B cell (primary cell): ENCODE measurements around the gene CTCF. TPM values are rescaled to one million over a fixed set of nuclear protein-coding genes. Genes with fewer than 3 reads are reported as not detected.

Experiments used
- ATAC-seq: fragments of 200-7000 bp; cut with Tn5 transposase; one replicate; pipeline ENCODE4 v1.10.0; 2021; ENCODE audit warnings: low read depth, mild to moderate bottlenecking, moderate number of reproducible peaks, moderate library complexity
- CTCF ChIA-PET: fragments of 350-600 bp; sonication (Branson Sonifier 250); formaldehyde crosslinking; loops from one replicate; lab custom pipeline; 2021; ENCODE audit warnings: antibody characterized with exemption, inconsistent platforms; lab: Charles Lee
- POLR2A ChIA-PET: fragments of 350-600 bp; sonication (Branson Sonifier 250); formaldehyde crosslinking; loops from one replicate; lab custom pipeline; 2021; ENCODE audit warnings: antibody characterized with exemption; lab: Charles Lee
- DNase-seq: peaks from one replicate; pipeline ENCODE4 v3.0.0; 2013
- H2AFZ ChIP-seq: 2 replicates; pipeline ENCODE4 v1.6.1; 2012; ENCODE audit warnings: mild to moderate bottlenecking, low read depth, low read length; ENCODE audit not compliant: insufficient read depth, poor library complexity, severe bottlenecking
- H3K27ac ChIP-seq, 2 donors: 1 replicate in 1 of 2; 2 replicates in 1 of 2; pipeline ENCODE4 v1.5.1; 2012 to 2013; ENCODE audit warnings: low read length in 2 of 2, mild to moderate bottlenecking in 2 of 2, moderate library complexity in 1 of 2
- H3K27me3 ChIP-seq, 4 experiments: fragments of 200-600 bp in 1 of 4; sonication (generic) in 1 of 4; replicated peaks in 1 of 4; 1 replicate in 2 of 4; 2 replicates in 2 of 4; pipeline versions ENCODE4 v1.6.1 to v1.7.0; 2013 to 2016; ENCODE audit warnings: low read length in 3 of 4, mild to moderate bottlenecking in 2 of 4, mixed read lengths in 1 of 4, moderate library complexity in 1 of 4; ENCODE audit not compliant: insufficient read depth in 4 of 4, control insufficient read depth in 3 of 4; ENCODE audit errors: control extremely low read depth in 1 of 4
- H3K36me3 ChIP-seq, 2 experiments: replicated peaks in 1 of 2; 1 replicate in 1 of 2; 2 replicates in 1 of 2; pipeline versions ENCODE4 v1.6.1 to v1.7.1; 2013; ENCODE audit warnings: low read length in 1 of 2; ENCODE audit not compliant: insufficient read depth in 2 of 2, control insufficient read depth in 1 of 2; ENCODE audit errors: control extremely low read depth in 1 of 2, extremely low read depth in 1 of 2
- H3K4me1 ChIP-seq, 2 donors: fragments of 200-600 bp in 1 of 2; sonication (generic) in 1 of 2; 1 replicate in 1 of 2; 2 replicates in 1 of 2; pipeline versions ENCODE4 v1.5.1 to v1.6.1; 2013 to 2017; ENCODE audit warnings: low read length in 2 of 2; ENCODE audit not compliant: control insufficient read depth in 2 of 2, insufficient read depth in 2 of 2
- H3K4me2 ChIP-seq: replicated peaks from 2 replicates; pipeline ENCODE3; 2012; ENCODE audit warnings: mild to moderate bottlenecking, low read depth, low read length; ENCODE audit not compliant: poor library complexity, severe bottlenecking
- H3K4me3 ChIP-seq, 5 experiments: fragments of 200-600 bp in 1 of 5; sonication (generic) in 1 of 5; 1 replicate in 3 of 5; 2 replicates in 2 of 5; pipeline versions ENCODE4 v1.5.1 to v1.7.0; 2011 to 2016; ENCODE audit warnings: low read length in 4 of 5, mild to moderate bottlenecking in 4 of 5, low read depth in 2 of 5, control low read depth in 1 of 5, moderate library complexity in 1 of 5; ENCODE audit not compliant: insufficient read depth in 1 of 5; ENCODE audit errors: control extremely low read depth in 1 of 5, extremely low read depth in 1 of 5
- H3K79me2 ChIP-seq: fragments of 200-600 bp; sonication (generic); one replicate; pipeline ENCODE4 v1.6.0; 2016; ENCODE audit warnings: low read length; ENCODE audit not compliant: control insufficient read depth, insufficient read depth
- H3K9ac ChIP-seq: fragments of 200-600 bp; sonication (generic); 2 replicates; pipeline ENCODE4 v1.6.1; 2017; ENCODE audit warnings: mild to moderate bottlenecking, low read length, moderate library complexity
- H3K9me3 ChIP-seq, 3 donors: one replicate each; pipeline versions ENCODE4 v1.6.1 to v1.7.1; 2013; ENCODE audit warnings: low read length in 2 of 3; ENCODE audit not compliant: control insufficient read depth in 2 of 3, insufficient read depth in 1 of 3; ENCODE audit errors: control extremely low read depth in 1 of 3
- H4K20me1 ChIP-seq: 2 replicates; pipeline ENCODE4 v1.6.0; 2012; ENCODE audit warnings: mild to moderate bottlenecking, low read length; ENCODE audit not compliant: insufficient read depth, control insufficient read depth, poor library complexity, severe bottlenecking
- H3K27ac Mint-ChIP-seq: one replicate; pipeline ENCODE4 v1.8.0; 2021; ENCODE audit warnings: mixed read lengths
- H3K27me3 Mint-ChIP-seq: one replicate; pipeline ENCODE4 v1.8.0; 2021; ENCODE audit warnings: mixed read lengths
- H3K4me1 Mint-ChIP-seq: one replicate; pipeline ENCODE4 v1.8.0; 2021; ENCODE audit warnings: mixed read lengths
- H3K4me3 Mint-ChIP-seq: one replicate; pipeline ENCODE4 v1.8.0; 2021; ENCODE audit warnings: mixed read lengths
- H3K9me3 Mint-ChIP-seq: one replicate; pipeline ENCODE4 v1.8.0; 2022; ENCODE audit warnings: mixed read lengths; ENCODE audit not compliant: insufficient read depth
- EZH2 ChIP-seq: IDR thresholded peaks from 2 replicates; pipeline ENCODE4 v1.6.1; 2012; ENCODE audit warnings: borderline replicate concordance, low read depth, mild to moderate bottlenecking, moderate library complexity, low read length; ENCODE audit not compliant: insufficient read depth, poor library complexity, severe bottlenecking
- WGBS: methylation state at CpG from one replicate; pipeline ENCODE4 v1.1.5; 2013; ENCODE audit warnings: missing lambda C conversion rate; ENCODE audit not compliant: insufficient coverage; 5-methylcytosine and 5-hydroxymethylcytosine counted together
- intact Hi-C: fragments of 100-400 bp; cut with micrococcal nuclease; formaldehyde crosslinking; loops from one replicate; pipeline ENCODE4 v1.10.0; 2022
- polyA plus RNA-seq: library from polyadenylated mRNA; depleted of rRNA; stranded (reverse); fragments of >200 nt; gene quantifications from 2 replicates; pipeline ENCODE4 v1.2.3, GENCODE V29; 2012
- total RNA-seq, 2 donors: library from RNA; stranded (reverse); fragments of 120-200 nt in 1 of 2; gene quantifications; 1 replicate in 1 of 2; 2 replicates in 1 of 2; pipeline versions ENCODE4 v1.2.3 to v1.2.4, GENCODE V29; 2013 to 2022
- TF ChIP-seq, protein P1 (sequence below): fragments of 200-600 bp; IDR thresholded peaks from one replicate; pipeline ENCODE4 v1.8.0; 2022; ENCODE audit warnings: antibody characterized with exemption, mild to moderate bottlenecking

CTCF gene
- total and polyA plus RNA-seq, 2 donors (not counting 1 experiment from before 2014, with no cell fraction given): 42.7 to 78.4 TPM

DNA sequence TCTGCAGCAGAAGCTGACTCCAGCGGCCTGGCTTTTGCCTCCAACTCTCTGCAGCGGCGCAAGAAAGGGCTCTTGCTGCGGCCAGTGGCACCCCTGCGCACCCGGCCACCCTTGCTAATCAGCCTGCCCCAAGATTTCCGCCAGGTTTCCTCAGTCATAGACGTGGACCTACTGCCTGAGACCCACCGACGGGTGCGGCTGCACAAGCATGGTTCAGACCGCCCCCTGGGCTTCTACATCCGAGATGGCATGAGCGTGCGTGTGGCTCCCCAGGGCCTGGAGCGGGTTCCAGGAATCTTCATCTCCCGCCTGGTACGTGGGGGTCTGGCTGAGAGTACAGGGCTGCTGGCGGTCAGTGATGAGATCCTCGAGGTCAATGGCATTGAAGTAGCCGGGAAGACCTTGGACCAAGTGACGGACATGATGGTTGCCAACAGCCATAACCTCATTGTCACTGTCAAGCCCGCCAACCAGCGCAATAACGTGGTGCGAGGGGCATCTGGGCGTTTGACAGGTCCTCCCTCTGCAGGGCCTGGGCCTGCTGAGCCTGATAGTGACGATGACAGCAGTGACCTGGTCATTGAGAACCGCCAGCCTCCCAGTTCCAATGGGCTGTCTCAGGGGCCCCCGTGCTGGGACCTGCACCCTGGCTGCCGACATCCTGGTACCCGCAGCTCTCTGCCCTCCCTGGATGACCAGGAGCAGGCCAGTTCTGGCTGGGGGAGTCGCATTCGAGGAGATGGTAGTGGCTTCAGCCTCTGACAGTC lies 99.7 kb downstream of the CTCF start:
- CTCF ChIA-PET: interaction anchor here (1.8 to 11.7 kb wide), 3 partner anchors 9 to 141 kb away, joined by 6 to 136 read pairs (median 75); no protein-coding TSS in a partner anchor
- peak overlapping the region; percentile 97 for H3K4me3 Mint-ChIP-seq
- H3K9me3 Mint-ChIP-seq: no peaks in the 10 kb centered on the region
- H3K4me3 ChIP-seq: no peak overlapping the region
- H2AFZ ChIP-seq: no peak overlapping the region
- H4K20me1 ChIP-seq: peaks cover 12% of the 10 kb centered on the region
- peak overlapping the region; percentile 99 for H3K4me2 ChIP-seq
- H3K27ac Mint-ChIP-seq: peak overlapping the region; percentile 88
- peaks cover 0 to 18% of the 10 kb centered on the region in 2 experiments for H3K36me3 ChIP-seq
- DNase-seq (peak; percentile 41), ATAC-seq (no peak)
- no peaks in the 10 kb centered on the region for H3K27me3 Mint-ChIP-seq
- H3K4me1 Mint-ChIP-seq: peaks cover 44% of the 10 kb centered on the region
- H3K9me3 ChIP-seq: no peaks in the 10 kb centered on the region
- TF ChIP-seq, protein P1, sequence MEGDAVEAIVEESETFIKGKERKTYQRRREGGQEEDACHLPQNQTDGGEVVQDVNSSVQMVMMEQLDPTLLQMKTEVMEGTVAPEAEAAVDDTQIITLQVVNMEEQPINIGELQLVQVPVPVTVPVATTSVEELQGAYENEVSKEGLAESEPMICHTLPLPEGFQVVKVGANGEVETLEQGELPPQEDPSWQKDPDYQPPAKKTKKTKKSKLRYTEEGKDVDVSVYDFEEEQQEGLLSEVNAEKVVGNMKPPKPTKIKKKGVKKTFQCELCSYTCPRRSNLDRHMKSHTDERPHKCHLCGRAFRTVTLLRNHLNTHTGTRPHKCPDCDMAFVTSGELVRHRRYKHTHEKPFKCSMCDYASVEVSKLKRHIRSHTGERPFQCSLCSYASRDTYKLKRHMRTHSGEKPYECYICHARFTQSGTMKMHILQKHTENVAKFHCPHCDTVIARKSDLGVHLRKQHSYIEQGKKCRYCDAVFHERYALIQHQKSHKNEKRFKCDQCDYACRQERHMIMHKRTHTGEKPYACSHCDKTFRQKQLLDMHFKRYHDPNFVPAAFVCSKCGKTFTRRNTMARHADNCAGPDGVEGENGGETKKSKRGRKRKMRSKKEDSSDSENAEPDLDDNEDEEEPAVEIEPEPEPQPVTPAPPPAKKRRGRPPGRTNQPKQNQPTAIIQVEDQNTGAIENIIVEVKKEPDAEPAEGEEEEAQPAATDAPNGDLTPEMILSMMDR: no peak
- TF ChIP-seq EZH2: no peak
- peaks cover 13% of the 10 kb centered on the region for H3K79me2 ChIP-seq
- POLR2A ChIA-PET: interaction anchor here (0.6 to 1.5 kb wide), 2 partner anchors 100 to 109 kb away, joined by 3 to 4 read pairs; partner anchors contain the start of gene CTCF
- peaks cover 22 to 35% of the 10 kb centered on the region in 2 donors for H3K4me1 ChIP-seq
- intact Hi-C loops: loop anchor here (2.0 to 10.0 kb wide), 3 partner anchors 181 to 1473 kb away; partner anchors contain the start of genes CHTF8, FHOD1, SLC9A5 and THAP11
- H3K27me3 ChIP-seq: no peaks in the 10 kb centered on the region
- H3K9ac ChIP-seq: no peak overlapping the region
- H3K27ac ChIP-seq: no peak overlapping the region
- WGBS: 97% methylated on average over 34 of the region's 34 CpGs

DNA sequence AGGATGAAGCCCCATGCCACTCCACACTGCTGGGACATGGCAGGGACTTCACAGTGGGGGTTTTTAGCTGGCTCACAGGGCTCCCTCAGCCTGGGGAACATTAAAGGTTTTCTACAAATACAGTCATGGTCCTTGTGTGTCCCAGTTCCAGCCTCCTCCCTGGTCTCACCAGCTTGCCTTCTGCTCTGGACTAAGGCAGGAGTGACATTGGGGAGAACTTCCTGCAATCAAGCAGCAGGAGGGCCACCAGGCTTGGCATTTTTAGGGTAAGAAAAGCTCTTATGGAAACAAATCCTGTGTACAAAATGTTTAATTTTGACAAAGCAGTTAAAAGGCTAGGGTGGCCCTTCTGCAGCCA lies 100.3 kb downstream of the CTCF start:
- ATAC-seq (no peak), DNase-seq (peak; percentile 25)
- no peak for TF ChIP-seq EZH2
- TF ChIP-seq, protein P1: no peak
- H3K4me3 Mint-ChIP-seq: peak overlapping the region; percentile 49
- Histone ChIP-seq H3K36me3 (peaks cover 0 to 17% of the 10 kb centered on the region in 2 experiments), H3K27ac (no peak overlapping the region), H4K20me1 (peaks cover 12% of the 10 kb centered on the region), H3K27me3 (no peaks in the 10 kb centered on the region), H3K79me2 (peaks cover 17% of the 10 kb centered on the region), H2AFZ (no peak overlapping the region), H3K4me2 (no peak overlapping the region), H3K4me3 (no peak overlapping the region), H3K9ac (no peak overlapping the region), H3K4me1 (peaks cover 28 to 40% of the 10 kb centered on the region in 2 donors), H3K9me3 (no peaks in the 10 kb centered on the region)
- intact Hi-C loops: loop anchor here (10.0 kb wide), 2 partner anchors 418 to 1472 kb away; partner anchors contain the start of genes CHTF8, FHOD1, SLC9A5 and UTP4
- H3K27ac Mint-ChIP-seq: no peak overlapping the region
- no peaks in the 10 kb centered on the region for H3K9me3 Mint-ChIP-seq
- H3K27me3 Mint-ChIP-seq: no peaks in the 10 kb centered on the region
- ChIA-PET POLR2A (interaction anchor here (0.6 to 1.5 kb wide), 2 partner anchors 101 to 110 kb away, joined by 3 to 4 read pairs; partner anchors contain the start of gene CTCF), CTCF (interaction anchor here (0.6 to 11.7 kb wide), 4 partner anchors 8 to 495 kb away, joined by 4 to 136 read pairs (median 40); no protein-coding TSS in a partner anchor)
- H3K4me1 Mint-ChIP-seq: peaks cover 44% of the 10 kb centered on the region
